ENCODE data around the gene OR2T12.

GRCh38 chr1:248243204-248243603, 60.0 kb downstream of the OR2T12 start:
- TF ChIP-seq POLR2AphosphoS5 (IDR thresholded peaks at IDR 0.05; ENCODE audit: borderline replicate concordance, low read depth, low read length) (no peak), EZH2 (IDR thresholded peaks at IDR 0.05) (no peak)
